PC-9 (cell line): ENCODE results near the gene TBCE. TPM values are rescaled to one million over a fixed set of nuclear protein-coding genes. Genes with fewer than 3 reads are reported as not detected.

Source experiments
- BruUV-seq: library from RNA; stranded (reverse); fragments of 400-500 nt; replicated peaks from 2 replicates; lab custom pipeline; 2021; lab: Mats Ljungman, UMichigan
- CTCF ChIA-PET: fragments of 300-600 bp; sonication (Branson Sonifier 250); formaldehyde crosslinking; loops from one replicate; lab custom pipeline; 2022; ENCODE audit warnings: antibody characterized with exemption; lab: Charles Lee
- POLR2A ChIA-PET: fragments of 300-600 bp; sonication (Branson Sonifier 250); formaldehyde crosslinking; loops from one replicate; lab custom pipeline; 2022; ENCODE audit warnings: antibody characterized with exemption; ENCODE audit not compliant: unreplicated experiment; lab: Charles Lee
- DNase-seq, 2 experiments: peaks; one replicate each; pipeline versions ENCODE4 v3.0.0 to v3.0.0-alpha.2; 2015 to 2022; ENCODE audit warnings: mixed read lengths in 1 of 2
- H2AFZ ChIP-seq: fragments of 200-600 bp; sonication (generic); 2 replicates; pipeline ENCODE4 v1.8.1; 2017; ENCODE audit warnings: antibody characterized with exemption
- H3F3A ChIP-seq: fragments of 200-600 bp; sonication (generic); 2 replicates; pipeline ENCODE4 v1.8.1; 2017; ENCODE audit warnings: antibody characterized with exemption, mild to moderate bottlenecking, low read depth; ENCODE audit not compliant: insufficient read depth
- H3K27ac ChIP-seq: fragments of 200-600 bp; sonication (generic); 2 replicates; pipeline ENCODE4 v1.6.1; 2016; ENCODE audit warnings: mixed run types
- H3K27me3 ChIP-seq: fragments of 200-600 bp; sonication (generic); 2 replicates; pipeline ENCODE4 v1.6.1; 2016; ENCODE audit warnings: low read depth, mixed run types; ENCODE audit not compliant: insufficient read depth
- H3K36me3 ChIP-seq: fragments of 200-600 bp; sonication (generic); 2 replicates; pipeline ENCODE4 v1.6.1; 2016; ENCODE audit warnings: low read depth, mixed run types
- H3K4me1 ChIP-seq: fragments of 200-600 bp; sonication (generic); replicated peaks from 2 replicates; pipeline ENCODE4 v1.6.1; 2016; ENCODE audit warnings: mixed run types; ENCODE audit not compliant: insufficient read depth
- H3K4me2 ChIP-seq: fragments of 200-600 bp; sonication (generic); 2 replicates; pipeline ENCODE4 v1.6.1; 2017; ENCODE audit warnings: mixed run types
- H3K4me3 ChIP-seq: fragments of 200-600 bp; sonication (generic); 2 replicates; pipeline ENCODE4 v1.6.1; 2016; ENCODE audit warnings: mixed run types
- H3K79me2 ChIP-seq: fragments of 200-600 bp; sonication (generic); 2 replicates; pipeline ENCODE4 v1.6.1; 2017; ENCODE audit warnings: low read depth, mixed run types
- H3K9me2 ChIP-seq: fragments of 200-600 bp; sonication (generic); 2 replicates; pipeline ENCODE4 v1.8.1; 2017; ENCODE audit warnings: mild to moderate bottlenecking; ENCODE audit not compliant: insufficient read depth
- H3K9me3 ChIP-seq: fragments of 200-600 bp; sonication (generic); 2 replicates; pipeline ENCODE4 v1.8.1; 2016; ENCODE audit warnings: low read depth; ENCODE audit not compliant: insufficient read depth
- H4K20me1 ChIP-seq: fragments of 200-600 bp; sonication (generic); 2 replicates; pipeline ENCODE4 v1.8.1; 2017; ENCODE audit not compliant: insufficient read depth
- CTCF ChIP-seq: fragments of 200-600 bp; sonication (generic); conservative IDR thresholded peaks from 2 replicates; pipeline ENCODE4 v1.6.1; 2017; ENCODE audit warnings: mixed run types, antibody characterized with exemption, mild to moderate bottlenecking, moderate library complexity
- EZH2 ChIP-seq: fragments of 200-600 bp; sonication (generic); IDR thresholded peaks from 2 replicates; pipeline ENCODE4 v1.8.0; 2017; ENCODE audit warnings: antibody characterized with exemption, low read depth
- intact Hi-C: fragments of 100-400 bp; cut with micrococcal nuclease; formaldehyde crosslinking; loops from one replicate; pipeline ENCODE4 v1.10.0; 2022; ENCODE audit not compliant: unreplicated experiment
- total RNA-seq: library from RNA; stranded (reverse); gene quantifications from 2 replicates; pipeline ENCODE4 v1.2.3, GENCODE V29; 2021

The TBCE gene
- total RNA-seq, 1 experiment from 2014 or later, result 18.9 TPM

GRCh38 chr1:235427447-235427846 lies 60.2 kb downstream of the TBCE start:
- Histone ChIP-seq H3F3A (no peaks in the 10 kb centered on the region; the same call in 1 of the 2 replicates), H3K79me2 (no peaks in the 10 kb centered on the region), H3K4me3 (no peak overlapping the region), H3K9me2 (no peaks in the 10 kb centered on the region), H3K9me3 (no peaks in the 10 kb centered on the region), H3K4me1 (no peaks in the 10 kb centered on the region), H3K27me3 (no peaks in the 10 kb centered on the region), H2AFZ (no peak overlapping the region), H3K4me2 (no peak overlapping the region), H3K27ac (no peak overlapping the region), H4K20me1 (no peaks in the 10 kb centered on the region), H3K36me3 (no peaks in the 10 kb centered on the region)
- POLR2A ChIA-PET, result no interaction called here
- TF ChIP-seq EZH2 (no peak), CTCF (no peak)
- intact Hi-C loops, result no loop called here
- CTCF ChIA-PET, result no interaction called here
- no TSS peak for BruUV-seq
- no peak for DNase-seq

- no TSS peak for BruUV-seq
- no peak overlapping the region for H3K27ac ChIP-seq
- H4K20me1 ChIP-seq, result no peaks in the 10 kb centered on the region
- H3K9me2 ChIP-seq, result no peaks in the 10 kb centered on the region
- TF ChIP-seq EZH2, result no peak
- no peak overlapping the region for H3K4me2 ChIP-seq
- 0 out of 2 replicates have a peak, but pooled peaks cover 1% of the 10 kb centered on the region for H3K36me3 ChIP-seq
- H2AFZ ChIP-seq, result no peak overlapping the region
- H3K27me3 ChIP-seq, result no peaks in the 10 kb centered on the region
- no peak overlapping the region for H3K4me3 ChIP-seq
- no peaks in the 10 kb centered on the region for H3K4me1 ChIP-seq
- DNase-seq, result no peak
- ChIA-PET POLR2A (no interaction called here), CTCF (no interaction called here)
- H3K79me2 ChIP-seq, result no peaks in the 10 kb centered on the region
- no peaks in the 10 kb centered on the region; the same call in 1 of the 2 replicates for H3F3A ChIP-seq
- intact Hi-C loops, result no loop called here
- H3K9me3 ChIP-seq, result no peaks in the 10 kb centered on the region
Measured at GRCh38 chr1:235429143-235429542, 61.9 kb downstream of the TBCE start.

GRCh38 chr1:235430991-235431390 lies 63.8 kb downstream of the TBCE start:
- Histone ChIP-seq H3K27ac (no peak overlapping the region), H3K27me3 (no peaks in the 10 kb centered on the region), H3K4me2 (no peak overlapping the region), H4K20me1 (no peaks in the 10 kb centered on the region), H3K4me3 (no peak overlapping the region), H2AFZ (no peak overlapping the region), H3K9me3 (no peaks in the 10 kb centered on the region), H3K4me1 (no peaks in the 10 kb centered on the region), H3K9me2 (no peaks in the 10 kb centered on the region), H3K79me2 (no peaks in the 10 kb centered on the region), H3K36me3 (0 out of 2 replicates have a peak, but pooled peaks cover 3% of the 10 kb centered on the region), H3F3A (no peaks in the 10 kb centered on the region; the same call in 1 of the 2 replicates)
- no TSS peak for BruUV-seq
- ChIA-PET POLR2A (no interaction called here), CTCF (interaction anchor here (0.6 kb wide), 1 partner anchor 67 kb away, joined by 4 read pairs; no protein-coding TSS in a partner anchor)
- intact Hi-C loops, result no loop called here
- no peak for TF ChIP-seq CTCF
- TF ChIP-seq EZH2, result no peak
- DNase-seq, result no peak

- no peaks in the 10 kb centered on the region for H3K4me1 ChIP-seq
- no peaks in the 10 kb centered on the region; the same call in 1 of the 2 replicates for H3F3A ChIP-seq
- no peak overlapping the region for H2AFZ ChIP-seq
- no TSS peak for BruUV-seq
- H3K79me2 ChIP-seq, result no peaks in the 10 kb centered on the region
- no peaks in the 10 kb centered on the region for H3K9me3 ChIP-seq
- ChIA-PET POLR2A (no interaction called here), CTCF (no interaction called here)
- no peaks in the 10 kb centered on the region for H3K27me3 ChIP-seq
- no peak overlapping the region for H3K27ac ChIP-seq
- H3K9me2 ChIP-seq, result no peaks in the 10 kb centered on the region
- H3K4me3 ChIP-seq, result no peak overlapping the region
- H3K36me3 ChIP-seq, result 0 out of 2 replicates have a peak, but pooled peaks cover 3% of the 10 kb centered on the region
- DNase-seq, result no peak
- intact Hi-C loops, result no loop called here
- H3K4me2 ChIP-seq, result no peak overlapping the region
- TF ChIP-seq EZH2 (no peak), CTCF (no peak)
- H4K20me1 ChIP-seq, result no peaks in the 10 kb centered on the region
Measured at GRCh38 chr1:235434001-235434400, 66.8 kb downstream of the TBCE start.
